ENCODE data around the gene JAZF1. TPM values are rescaled to one million over a fixed set of nuclear protein-coding genes. Genes with fewer than 3 reads are reported as not detected.

The JAZF1 gene
- total RNA-seq, 1 experiment from 2014 or later: 5.4 TPM

GRCh38 chr7:28076423-28077200 lies 104.0 kb downstream of the JAZF1 start:
- DNase-seq (ENCODE audit: low read depth): no peak

- no peak for DNase-seq (ENCODE audit: low read depth)
Measured at GRCh38 chr7:28075674-28076358, 104.8 kb downstream of the JAZF1 start.

- no peak for DNase-seq (ENCODE audit: low read depth)
Measured at GRCh38 chr7:28072876-28073514, 107.6 kb downstream of the JAZF1 start.

GRCh38 chr7:28071570-28071969 lies 109.0 kb downstream of the JAZF1 start:
- DNase-seq (ENCODE audit: low read depth): no peak

GRCh38 chr7:28070297-28071055 lies 110.1 kb downstream of the JAZF1 start:
- no peak for DNase-seq (ENCODE audit: low read depth)

- DNase-seq (ENCODE audit: low read depth): no peak
Measured at GRCh38 chr7:28069807-28070206, 110.8 kb downstream of the JAZF1 start.

- no peak for DNase-seq (ENCODE audit: low read depth)
Measured at GRCh38 chr7:28069388-28069787, 111.2 kb downstream of the JAZF1 start.

- peak; percentile 27 for DNase-seq (ENCODE audit: low read depth)
Measured at GRCh38 chr7:28068811-28069216, 111.8 kb downstream of the JAZF1 start.

- DNase-seq (ENCODE audit: low read depth): no peak
Measured at GRCh38 chr7:28067171-28067570, 113.4 kb downstream of the JAZF1 start.

GRCh38 chr7:28065721-28066285 lies 114.8 kb downstream of the JAZF1 start:
- no peak for DNase-seq (ENCODE audit: low read depth)

GRCh38 chr7:28065308-28065707 lies 115.3 kb downstream of the JAZF1 start:
- DNase-seq (ENCODE audit: low read depth): no peak

GRCh38 chr7:28064437-28064836 lies 116.2 kb downstream of the JAZF1 start:
- no peak for DNase-seq (ENCODE audit: low read depth)

GRCh38 chr7:28062197-28062991 lies 118.2 kb downstream of the JAZF1 start:
- peak; percentile 33 for DNase-seq (ENCODE audit: low read depth)

GRCh38 chr7:28061824-28062196 lies 118.8 kb downstream of the JAZF1 start:
- DNase-seq (ENCODE audit: low read depth): no peak

- no peak for DNase-seq (ENCODE audit: low read depth)
Measured at GRCh38 chr7:28060371-28060950, 120.1 kb downstream of the JAZF1 start.

- no peak for DNase-seq (ENCODE audit: low read depth)
Measured at GRCh38 chr7:28055161-28055544, 125.4 kb downstream of the JAZF1 start.

- DNase-seq (ENCODE audit: low read depth): no peak
Measured at GRCh38 chr7:28054531-28055160, 125.9 kb downstream of the JAZF1 start.

GRCh38 chr7:28052933-28053332 lies 127.7 kb downstream of the JAZF1 start:
- peak; percentile 78 for DNase-seq (ENCODE audit: low read depth)

GRCh38 chr7:28048694-28049093 lies 131.9 kb downstream of the JAZF1 start:
- no peak for DNase-seq (ENCODE audit: low read depth)

GRCh38 chr7:28046035-28046434 lies 134.6 kb downstream of the JAZF1 start:
- DNase-seq (ENCODE audit: low read depth): no peak

All from HT1080 (cell line).